Measurements from ENCODE around the gene NRG3.

NRG3 gene

GRCh38 chr10:82278401-82279182 lies 403.6 kb downstream of the NRG3 start:
- Histone ChIP-seq H3K27me3 (ENCODE audit: control insufficient read depth, insufficient read depth, low read length) (no peaks in the 10 kb centered on the region), H3K4me2 (ENCODE audit: low read length) (no peak overlapping the region), H3K27ac (no peak overlapping the region), H3K9ac (no peak overlapping the region), H3K9me3 (ENCODE audit: control insufficient read depth, low read length) (no peaks in the 10 kb centered on the region), H2AFZ (no peak overlapping the region), H3K4me3 (ENCODE audit: low read depth, low read length) (no peak overlapping the region), H3K4me1 (no peaks in the 10 kb centered on the region), H3K79me2 (no peaks in the 10 kb centered on the region), H3K36me3 (ENCODE audit: control insufficient read depth, insufficient read depth, low read length) (no peaks in the 10 kb centered on the region)
- no peak for TF ChIP-seq CTCF (IDR thresholded peaks at IDR 0.05)

GRCh38 chr10:82282782-82283456 lies 407.9 kb downstream of the NRG3 start:
- no peaks in the 10 kb centered on the region for H3K27me3 ChIP-seq (ENCODE audit: control insufficient read depth, insufficient read depth, low read length)
- no peaks in the 10 kb centered on the region for H3K4me1 ChIP-seq
- H2AFZ ChIP-seq, result no peak overlapping the region
- no peak overlapping the region for H3K4me3 ChIP-seq (ENCODE audit: low read depth, low read length)
- H3K9ac ChIP-seq, result no peak overlapping the region
- no peaks in the 10 kb centered on the region for H3K79me2 ChIP-seq
- TF ChIP-seq CTCF (IDR thresholded peaks at IDR 0.05), result no peak
- no peak overlapping the region for H3K4me2 ChIP-seq (ENCODE audit: low read length)
- no peak overlapping the region for H3K27ac ChIP-seq
- H3K9me3 ChIP-seq (ENCODE audit: control insufficient read depth, low read length), result no peaks in the 10 kb centered on the region
- no peaks in the 10 kb centered on the region for H3K36me3 ChIP-seq (ENCODE audit: control insufficient read depth, insufficient read depth, low read length)

- Histone ChIP-seq H3K4me3 (ENCODE audit: low read depth, low read length) (no peak overlapping the region), H3K4me1 (no peaks in the 10 kb centered on the region), H3K4me2 (ENCODE audit: low read length) (no peak overlapping the region), H3K9ac (no peak overlapping the region), H3K79me2 (no peaks in the 10 kb centered on the region), H3K36me3 (ENCODE audit: control insufficient read depth, insufficient read depth, low read length) (no peaks in the 10 kb centered on the region), H3K27ac (no peak overlapping the region), H2AFZ (no peak overlapping the region), H3K27me3 (ENCODE audit: control insufficient read depth, insufficient read depth, low read length) (no peaks in the 10 kb centered on the region), H3K9me3 (ENCODE audit: control insufficient read depth, low read length) (no peaks in the 10 kb centered on the region)
- no peak for TF ChIP-seq CTCF (IDR thresholded peaks at IDR 0.05)
These were observed 409.2 kb downstream of the NRG3 start for GRCh38 chr10:82284180-82284579.

GRCh38 chr10:82288461-82288881 lies 413.5 kb downstream of the NRG3 start:
- Histone ChIP-seq H3K4me3 (ENCODE audit: low read depth, low read length) (no peak overlapping the region), H3K4me1 (no peaks in the 10 kb centered on the region), H3K4me2 (ENCODE audit: low read length) (no peak overlapping the region), H3K9ac (no peak overlapping the region), H3K9me3 (ENCODE audit: control insufficient read depth, low read length) (no peaks in the 10 kb centered on the region), H2AFZ (no peak overlapping the region), H3K27ac (no peak overlapping the region), H3K36me3 (ENCODE audit: control insufficient read depth, insufficient read depth, low read length) (no peaks in the 10 kb centered on the region), H3K27me3 (ENCODE audit: control insufficient read depth, insufficient read depth, low read length) (no peaks in the 10 kb centered on the region), H3K79me2 (no peaks in the 10 kb centered on the region)
- TF ChIP-seq CTCF (IDR thresholded peaks at IDR 0.05), result no peak

Data from parathyroid adenoma (tissue), 2 donors.